HuH-7 (cell line): ENCODE measurements around the gene SCYGR8.
A peak's percentile ranks its signal among the peaks of the same experiment; 100 is the strongest.
"Not testable (repeated sequence)": the region's sequence is repeated elsewhere in the genome, so short reads cannot be mapped to it uniquely, and the experiment has no call there.

Experiments
- DNase-seq: peaks from one replicate; pipeline ENCODE4 v3.0.0; 2011; ENCODE audit warnings: low spot score

SCYGR8 gene

GRCh38 chr2:227745594-227745993 lies at the start of gene SCYGR8:
Gene SCYGR8 (plus strand): TSS chr2:227745894. CDS start chr2:227745894, 0 bp downstream.
- DNase-seq, result no peak

GRCh38 chr2:227696990-227697679 lies 48.6 kb upstream of the SCYGR8 start:
- no peak for DNase-seq

- no peak for DNase-seq
These were observed 44.1 kb upstream of the SCYGR8 start for GRCh38 chr2:227701556-227701955.

- DNase-seq, result no peak
These were observed 42.4 kb upstream of the SCYGR8 start for GRCh38 chr2:227703280-227703732.

GRCh38 chr2:227703961-227704360 lies 41.7 kb upstream of the SCYGR8 start:
- no peak for DNase-seq

GRCh38 chr2:227706859-227707258 lies 38.8 kb upstream of the SCYGR8 start:
- DNase-seq, result no peak

- no peak for DNase-seq
These were observed 38.3 kb upstream of the SCYGR8 start for GRCh38 chr2:227707390-227707789.

GRCh38 chr2:227710986-227711385 lies 34.7 kb upstream of the SCYGR8 start:
- DNase-seq, result no peak

- DNase-seq, result peak; percentile 40
These were observed 32.4 kb upstream of the SCYGR8 start for GRCh38 chr2:227713291-227713690.

- peak; percentile 47 for DNase-seq
These were observed 29.2 kb upstream of the SCYGR8 start for GRCh38 chr2:227716501-227716900.

GRCh38 chr2:227717687-227718567 lies 27.8 kb upstream of the SCYGR8 start, which contains the start of gene SLC19A3:
Gene SLC19A3 (minus strand): TSS chr2:227718028. CDS start chr2:227702318, 15,710 bp downstream.
- DNase-seq, result peak; percentile 91

- no peak for DNase-seq
These were observed 26.1 kb upstream of the SCYGR8 start for GRCh38 chr2:227719641-227720040.

GRCh38 chr2:227720680-227721079 lies 25.0 kb upstream of the SCYGR8 start:
- DNase-seq, result no peak

- DNase-seq, result not testable (repeated sequence)
These were observed 22.9 kb upstream of the SCYGR8 start for GRCh38 chr2:227722821-227723220.

GRCh38 chr2:227724394-227725039 lies 21.2 kb upstream of the SCYGR8 start, which contains the start of gene SCYGR6:
Gene SCYGR6 (minus strand): TSS chr2:227724757. CDS start chr2:227724757, 0 bp downstream.
- DNase-seq, result no peak

GRCh38 chr2:227728035-227728434 lies 17.7 kb upstream of the SCYGR8 start, which contains the start of gene SCYGR7:
Gene SCYGR7 (plus strand): TSS chr2:227728335. CDS start chr2:227728335, 0 bp downstream.
- DNase-seq, result no peak

GRCh38 chr2:227739351-227739750 lies 6.3 kb upstream of the SCYGR8 start:
- DNase-seq, result no peak

GRCh38 chr2:227740705-227741104 lies 5.0 kb upstream of the SCYGR8 start:
- not testable (repeated sequence) for DNase-seq

GRCh38 chr2:227748079-227748478 lies 2.4 kb downstream of the SCYGR8 start:
- peak; percentile 72 for DNase-seq

- not testable (repeated sequence) for DNase-seq
These were observed 10.6 kb downstream of the SCYGR8 start for GRCh38 chr2:227756261-227756660.

GRCh38 chr2:227759411-227760118 lies 13.9 kb downstream of the SCYGR8 start:
- peak; percentile 40 for DNase-seq
